Measurements from ENCODE around the gene DLGAP1. TPM values are rescaled to one million over a fixed set of nuclear protein-coding genes. Genes with fewer than 3 reads are reported as not detected.

DLGAP1 gene
- total and polyA plus RNA-seq, 2 of the 8 experiments (the other 6 are each of a cell fraction or from before 2014, with no cell fraction given), result 11.8 to 16.9 TPM

DNA sequence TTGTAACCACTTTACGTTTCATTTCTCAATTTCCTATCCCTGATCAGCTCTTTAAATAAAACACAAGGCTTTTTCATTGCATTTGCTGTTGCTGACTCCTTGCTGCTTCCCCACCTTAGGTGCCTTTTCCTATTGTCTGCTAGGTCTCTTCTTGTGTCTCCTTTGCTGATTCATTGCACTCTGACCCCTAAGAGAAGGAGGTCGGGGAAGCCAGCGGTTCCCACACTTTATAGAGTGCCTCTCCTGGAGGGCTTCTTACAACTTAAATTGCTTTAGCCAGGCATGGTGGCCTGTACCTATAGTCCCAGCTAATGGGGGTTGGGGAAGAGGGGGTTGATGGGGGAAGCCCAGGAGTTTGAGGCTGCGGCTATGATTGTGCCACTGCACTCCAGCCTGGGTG lies 495.0 kb downstream of the DLGAP1 start:
- no peak for FAIRE-seq
- no peak for TF ChIP-seq TAF7 (optimal IDR thresholded peaks at IDR 0.05; ENCODE audit: borderline replicate concordance, low read depth, low read length)
- TF ChIP-seq CTCF (IDR thresholded peaks at IDR 0.05; ENCODE audit: control extremely low read depth in 1 of 3, insufficient read depth in 1 of 3, low read depth in 1 of 3, low read length in 3 of 3), result no peak
- no peak for TF ChIP-seq TAF1 (IDR thresholded peaks at IDR 0.05; ENCODE audit: low read depth, low read length)
- no peak for TF ChIP-seq USF2 (IDR thresholded peaks at IDR 0.05; ENCODE audit: low read length)
- TF ChIP-seq SP2 (IDR thresholded peaks at IDR 0.05; ENCODE audit: low read length), result no peak
- TF ChIP-seq ATF3 (IDR thresholded peaks at IDR 0.05; ENCODE audit: insufficient read depth, low read depth, low read length), result no peak
- no peak for TF ChIP-seq CHD2 (IDR thresholded peaks at IDR 0.05; ENCODE audit: low read length)
- TF ChIP-seq E2F6 (IDR thresholded peaks at IDR 0.05), result no peak
- TF ChIP-seq CEBPB (IDR thresholded peaks at IDR 0.05; ENCODE audit: low read depth, low read length), result no peak

More for the DNA sequence above, 495.0 kb downstream of the DLGAP1 start:
- Histone ChIP-seq H3K4ac (replicated peaks; ENCODE audit: insufficient read length, low read depth, low read length) (no peak overlapping the region), H4K8ac (ENCODE audit: extremely low read depth, insufficient read depth, low read length) (no peak overlapping the region), H3K4me1 (replicated peaks in 1 of 4; ENCODE audit: control insufficient read depth in 3 of 4, insufficient read depth in 4 of 4, low read length in 3 of 4) (peaks cover 0 to 4% (median under 1%) of the 10 kb centered on the region in 4 experiments; a peak in 3 of 7 replicates), H3K56ac (replicated peaks; ENCODE audit: insufficient read length, low read depth, low read length) (no peak overlapping the region), H3K79me2 (ENCODE audit: control insufficient read depth in 1 of 2, insufficient read depth in 2 of 2, low read length in 2 of 2) (no peaks in the 10 kb centered on the region), H3K9ac (replicated peaks in 1 of 4; ENCODE audit: extremely low read depth in 1 of 4, low read depth in 3 of 4, low read length in 3 of 4) (no peak overlapping the region), H3K27ac (ENCODE audit: low read depth, low read length) (no peak overlapping the region), H2AFZ (ENCODE audit: low read length) (no peak overlapping the region), H3K23ac (ENCODE audit: insufficient read length) (no peak overlapping the region), H2BK5ac (ENCODE audit: low read depth, low read length) (no peak overlapping the region), H2BK15ac (ENCODE audit: low read length) (no peak overlapping the region), H3K4me2 (ENCODE audit: insufficient read depth in 1 of 2, low read depth in 2 of 2, low read length in 2 of 2) (no peak overlapping the region), H2BK12ac (ENCODE audit: low read depth, low read length) (no peak overlapping the region), H4K20me1 (replicated peaks in 1 of 2; ENCODE audit: control insufficient read depth in 1 of 2, insufficient read depth in 2 of 2, low read length in 2 of 2) (no peaks in the 10 kb centered on the region), H3K23me2 (ENCODE audit: low read depth, low read length) (no peaks in the 10 kb centered on the region), H2AK5ac (ENCODE audit: low read depth, low read length) (no peak overlapping the region), H3K9me3 (ENCODE audit: insufficient read depth in 2 of 2, low read depth in 1 of 2, low read length in 1 of 2) (no peaks in the 10 kb centered on the region; a peak in 1 of 4 replicates), H3K27me3 (replicated peaks in 1 of 4; ENCODE audit: control insufficient read depth in 3 of 4, extremely low read depth in 1 of 4, insufficient read depth in 3 of 4, low read length in 3 of 4) (no peaks in the 10 kb centered on the region), H2BK120ac (replicated peaks; ENCODE audit: low read depth, low read length) (no peak overlapping the region), H3K36me3 (ENCODE audit: control insufficient read depth in 2 of 4, insufficient read depth in 4 of 4, low read length in 3 of 4) (no peaks in the 10 kb centered on the region), H4K5ac (ENCODE audit: insufficient read length, low read depth, low read length) (no peak overlapping the region), H4K91ac (replicated peaks; ENCODE audit: insufficient read length, low read length) (no peak overlapping the region), H3K14ac (ENCODE audit: insufficient read length) (no peak overlapping the region), H3K18ac (ENCODE audit: extremely low read depth, low read length) (no peak overlapping the region), H2BK20ac (ENCODE audit: low read length) (no peak overlapping the region), H3K4me3 (ENCODE audit: extremely low read depth in 1 of 4, insufficient read depth in 2 of 4, low read depth in 3 of 4, low read length in 4 of 4) (no peak overlapping the region), H3K79me1 (ENCODE audit: low read depth, low read length) (no peaks in the 10 kb centered on the region)
- 73% methylated on average over 4 of the region's 4 CpGs; no CpG with 5 or more reads in 1 of the 2 experiments for WGBS, 2 experiments (ENCODE audit: extremely low coverage in 1 of 2, insufficient coverage in 1 of 2, insufficient read length in 1 of 2, insufficient replicate concordance in 2 of 2, low coverage in 1 of 2, low lambda C conversion rate in 2 of 2, missing lambda C conversion rate in 1 of 2)
- DNase-seq (ENCODE audit: low read depth in 1 of 2, low spot score in 2 of 2), result no peak
- POLR2A ChIA-PET (ENCODE audit: partially characterized antibody), result interaction anchor here (1.3 kb wide), 1 partner anchor 9 kb away, joined by 3 read pairs; no protein-coding TSS in a partner anchor
- CTCF ChIA-PET (ENCODE audit: partially characterized antibody), result interaction anchor here (0.6 to 2.0 kb wide), 2 partner anchors 13 to 1077 kb away, joined by 3 to 5 read pairs; no protein-coding TSS in a partner anchor
